GM13976 (cell line): ENCODE data around the gene RHO.

Source experiments
- DNase-seq: peaks from one replicate; pipeline ENCODE4 v3.0.0; 2012; ENCODE audit warnings: low spot score
- in situ Hi-C: fragments of 300-500 bp; cut with MboI; formaldehyde crosslinking; loops from one replicate; pipeline ENCODE4 v1.12.0; 2022; ENCODE audit warnings: low sequenced_read_pairs, mixed read lengths, inconsistent platforms; ENCODE audit not compliant: unreplicated experiment
- TF ChIP-seq, protein P1 (sequence below): IDR thresholded peaks from 2 replicates; pipeline ENCODE4 v1.5.1; 2012; ENCODE audit warnings: borderline replicate concordance, mild to moderate bottlenecking; ENCODE audit not compliant: insufficient read depth; ENCODE audit errors: extremely low read depth, missing control alignments, control extremely low read depth

Gene RHO

DNA sequence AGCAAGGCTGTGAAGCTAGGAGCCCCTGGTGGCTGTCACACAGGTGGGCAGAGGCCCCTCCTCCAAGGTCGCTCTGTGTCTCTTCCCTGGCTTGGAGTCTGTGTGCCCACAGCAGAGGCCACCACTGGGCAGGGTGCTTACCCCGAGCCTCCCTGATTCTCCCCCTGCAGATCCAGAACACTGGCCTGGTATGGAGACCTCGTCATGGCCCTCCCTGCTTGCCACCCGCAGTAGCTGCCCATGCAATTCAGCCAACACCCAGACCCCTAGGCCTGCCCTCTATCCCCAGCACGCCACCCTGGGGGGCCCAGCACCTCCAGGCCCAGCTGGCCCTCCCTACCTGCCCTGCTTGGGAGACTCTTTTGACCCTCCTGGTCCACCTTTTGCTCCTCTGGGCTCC lies 5.5 kb upstream of the RHO start:
- in situ Hi-C loops = no loop called here
- TF ChIP-seq, protein P1, sequence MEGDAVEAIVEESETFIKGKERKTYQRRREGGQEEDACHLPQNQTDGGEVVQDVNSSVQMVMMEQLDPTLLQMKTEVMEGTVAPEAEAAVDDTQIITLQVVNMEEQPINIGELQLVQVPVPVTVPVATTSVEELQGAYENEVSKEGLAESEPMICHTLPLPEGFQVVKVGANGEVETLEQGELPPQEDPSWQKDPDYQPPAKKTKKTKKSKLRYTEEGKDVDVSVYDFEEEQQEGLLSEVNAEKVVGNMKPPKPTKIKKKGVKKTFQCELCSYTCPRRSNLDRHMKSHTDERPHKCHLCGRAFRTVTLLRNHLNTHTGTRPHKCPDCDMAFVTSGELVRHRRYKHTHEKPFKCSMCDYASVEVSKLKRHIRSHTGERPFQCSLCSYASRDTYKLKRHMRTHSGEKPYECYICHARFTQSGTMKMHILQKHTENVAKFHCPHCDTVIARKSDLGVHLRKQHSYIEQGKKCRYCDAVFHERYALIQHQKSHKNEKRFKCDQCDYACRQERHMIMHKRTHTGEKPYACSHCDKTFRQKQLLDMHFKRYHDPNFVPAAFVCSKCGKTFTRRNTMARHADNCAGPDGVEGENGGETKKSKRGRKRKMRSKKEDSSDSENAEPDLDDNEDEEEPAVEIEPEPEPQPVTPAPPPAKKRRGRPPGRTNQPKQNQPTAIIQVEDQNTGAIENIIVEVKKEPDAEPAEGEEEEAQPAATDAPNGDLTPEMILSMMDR = no peak
- DNase-seq = no peak

DNA sequence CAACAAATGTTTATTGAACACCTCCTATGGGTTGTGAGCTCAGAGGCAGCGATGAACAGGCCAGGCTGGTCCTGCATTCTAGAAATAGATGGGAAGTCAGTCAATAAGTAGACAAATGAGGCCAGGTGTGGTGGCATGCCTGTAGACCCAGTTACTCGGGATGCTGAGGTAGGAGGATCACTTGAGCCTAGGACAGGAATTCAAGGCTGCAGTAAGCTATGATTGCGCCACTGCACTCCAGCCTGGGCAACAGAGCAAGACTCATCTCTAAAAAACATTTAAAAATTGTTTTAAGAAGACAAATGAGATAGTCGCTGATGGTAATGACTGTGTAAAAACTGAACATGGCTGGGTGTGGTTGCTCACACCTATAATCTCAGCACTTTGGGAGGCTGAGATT lies 4.4 kb upstream of the RHO start:
- TF ChIP-seq, protein P1 = no peak
- in situ Hi-C loops = no loop called here
- DNase-seq = no peak

DNA sequence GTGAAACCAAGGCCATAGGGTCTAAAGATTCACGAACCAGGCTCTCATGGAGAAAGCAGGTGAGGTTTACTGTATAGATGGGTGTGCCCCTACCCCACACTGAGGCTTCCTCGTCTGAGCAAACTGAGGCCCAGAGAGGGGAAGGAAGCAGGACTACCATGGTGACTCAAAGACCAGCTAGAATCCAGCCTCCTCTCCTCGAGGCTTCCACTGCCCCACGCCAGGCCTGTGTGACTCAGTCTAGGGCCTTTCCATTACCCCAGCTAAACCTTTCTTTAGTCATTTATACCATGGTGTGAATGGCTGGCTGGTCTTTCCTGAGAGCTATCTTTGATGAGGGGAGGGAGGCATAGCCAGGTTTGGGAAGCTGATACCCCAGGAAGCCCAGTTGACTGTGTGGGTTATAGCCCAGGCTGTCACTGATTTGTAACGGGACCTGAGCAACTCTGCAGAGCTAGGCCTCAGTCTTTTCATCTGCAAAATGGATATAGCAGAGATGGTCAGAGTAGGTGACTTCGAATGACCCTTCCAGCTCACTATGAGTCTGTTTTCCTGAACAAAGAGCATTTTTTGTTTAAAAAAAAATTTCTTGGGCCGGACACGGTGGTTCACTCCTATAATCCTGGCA lies 3.0 kb upstream of the RHO start:
- in situ Hi-C loops = no loop called here
- TF ChIP-seq, protein P1 = no peak

DNA sequence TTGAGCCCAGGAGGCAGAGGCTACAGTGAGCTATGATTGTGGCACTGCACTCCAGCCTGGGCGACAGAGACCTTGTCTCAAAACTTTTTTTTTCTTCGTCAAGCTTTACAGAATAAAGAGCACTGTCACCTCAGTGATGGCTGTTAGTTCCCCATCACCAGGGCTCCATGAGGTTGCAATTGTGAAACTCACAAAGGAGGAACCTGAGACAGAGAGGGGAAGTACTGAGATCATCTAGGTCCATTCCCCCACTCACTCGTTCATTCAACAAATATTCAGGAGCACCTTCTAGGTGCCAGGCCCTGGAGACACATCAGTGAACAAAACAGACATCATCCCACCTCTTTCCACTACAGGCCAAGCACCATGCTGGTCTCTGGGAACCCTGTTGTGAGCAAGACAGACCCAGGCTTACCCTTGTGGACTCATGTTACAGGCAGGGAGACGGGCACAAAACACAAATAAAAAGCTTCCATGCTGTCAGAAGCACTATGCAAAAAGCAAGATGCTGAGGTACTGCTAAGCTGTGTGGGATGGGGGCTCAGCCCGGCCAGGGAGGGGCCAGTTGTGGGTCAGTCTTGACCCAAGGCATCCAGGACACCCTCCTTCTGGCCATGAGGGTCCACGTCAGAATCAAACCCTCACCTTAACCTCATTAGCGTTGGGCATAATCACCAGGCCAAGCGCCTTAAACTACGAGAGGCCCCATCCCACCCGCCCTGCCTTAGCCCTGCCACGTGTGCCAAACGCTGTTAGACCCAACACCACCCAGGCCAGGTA lies 2.1 kb upstream of the RHO start:
- TF ChIP-seq, protein P1 = no peak

More for the DNA sequence above, 3.0 kb upstream of the RHO start:
- no peak for DNase-seq

DNA sequence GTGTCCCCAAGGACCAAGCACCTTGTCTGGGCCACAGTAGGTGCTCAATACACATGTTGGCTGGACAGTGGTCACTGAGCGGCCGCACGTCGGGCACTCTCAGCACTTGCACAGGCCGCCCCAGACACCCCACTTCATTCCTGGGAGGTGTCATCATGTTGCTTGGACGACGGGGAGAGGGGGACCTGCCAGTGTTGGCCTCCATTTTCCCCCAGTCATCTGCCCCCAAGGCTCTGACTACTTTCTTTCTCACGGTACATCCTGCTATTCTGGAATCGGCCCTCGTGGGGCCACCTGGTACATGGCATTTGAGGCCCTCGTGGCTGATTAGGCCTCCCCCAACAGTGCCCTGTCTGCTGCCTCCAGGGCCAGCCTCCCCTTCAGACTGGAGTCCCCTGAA lies 1.2 kb upstream of the RHO start:
- TF ChIP-seq, protein P1 = no peak
- no peak for DNase-seq
- in situ Hi-C loops = no loop called here

More for the DNA sequence above, 2.1 kb upstream of the RHO start:
- peak; percentile 85 for DNase-seq
- in situ Hi-C loops = no loop called here

DNA sequence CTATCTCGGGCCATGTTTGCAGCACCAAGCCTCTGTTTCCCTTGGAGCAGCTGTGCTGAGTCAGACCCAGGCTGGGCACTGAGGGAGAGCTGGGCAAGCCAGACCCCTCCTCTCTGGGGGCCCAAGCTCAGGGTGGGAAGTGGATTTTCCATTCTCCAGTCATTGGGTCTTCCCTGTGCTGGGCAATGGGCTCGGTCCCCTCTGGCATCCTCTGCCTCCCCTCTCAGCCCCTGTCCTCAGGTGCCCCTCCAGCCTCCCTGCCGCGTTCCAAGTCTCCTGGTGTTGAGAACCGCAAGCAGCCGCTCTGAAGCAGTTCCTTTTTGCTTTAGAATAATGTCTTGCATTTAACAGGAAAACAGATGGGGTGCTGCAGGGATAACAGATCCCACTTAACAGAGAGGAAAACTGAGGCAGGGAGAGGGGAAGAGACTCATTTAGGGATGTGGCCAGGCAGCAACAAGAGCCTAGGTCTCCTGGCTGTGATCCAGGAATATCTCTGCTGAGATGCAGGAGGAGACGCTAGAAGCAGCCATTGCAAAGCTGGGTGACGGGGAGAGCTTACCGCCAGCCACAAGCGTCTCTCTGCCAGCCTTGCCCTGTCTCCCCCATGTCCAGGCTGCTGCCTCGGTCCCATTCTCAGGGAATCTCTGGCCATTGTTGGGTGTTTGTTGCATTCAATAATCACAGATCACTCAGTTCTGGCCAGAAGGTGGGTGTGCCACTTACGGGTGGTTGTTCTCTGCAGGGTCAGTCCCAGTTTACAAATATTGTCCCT lies 1.2 kb downstream of the RHO start:
- TF ChIP-seq, protein P1 = no peak
- in situ Hi-C loops = no loop called here
- no peak for DNase-seq
